Smooth muscle cell (in vitro differentiated cells): ENCODE results near the gene CD37. TPM values are rescaled to one million over a fixed set of nuclear protein-coding genes. Genes with fewer than 3 reads are reported as not detected.
"Not testable (repeated sequence)": the region's sequence is repeated elsewhere in the genome, so short reads cannot be mapped to it uniquely, and the experiment has no call there.

Experiments used
- DNase-seq: peaks from one replicate; lab custom pipeline; 2025; ENCODE audit not compliant: unreplicated experiment; lab: John Stamatoyannopoulos, UW
- H2AFZ ChIP-seq: fragments of 200-600 bp; sonication (generic); 2 replicates; pipeline ENCODE4 v1.6.0; 2016; ENCODE audit warnings: antibody characterized with exemption, low read depth, mild to moderate bottlenecking
- H3F3A ChIP-seq: fragments of 200-600 bp; sonication (generic); 2 replicates; pipeline ENCODE4 v1.6.0; 2017; ENCODE audit warnings: antibody characterized with exemption, low read depth
- H3K27ac ChIP-seq: fragments of 200-600 bp; sonication (generic); 2 replicates; pipeline ENCODE4 v1.5.1; 2016; ENCODE audit warnings: low read depth, mild to moderate bottlenecking
- H3K27me3 ChIP-seq: fragments of 200-600 bp; sonication (generic); 2 replicates; pipeline ENCODE4 v1.6.1; 2016; ENCODE audit warnings: low read depth, mild to moderate bottlenecking
- H3K36me3 ChIP-seq: fragments of 200-600 bp; sonication (generic); 2 replicates; pipeline ENCODE4 v1.5.1; 2016; ENCODE audit warnings: low read depth
- H3K4me1 ChIP-seq: fragments of 200-600 bp; sonication (generic); 2 replicates; pipeline ENCODE4 v1.5.1; 2016; ENCODE audit warnings: low read depth
- H3K4me2 ChIP-seq: fragments of 200-600 bp; sonication (generic); 2 replicates; pipeline ENCODE4 v1.6.0; 2016; ENCODE audit warnings: mild to moderate bottlenecking
- H3K4me3 ChIP-seq: fragments of 200-600 bp; sonication (generic); 2 replicates; pipeline ENCODE4 v1.5.1; 2016; ENCODE audit warnings: mild to moderate bottlenecking
- H3K79me2 ChIP-seq: fragments of 200-600 bp; sonication (generic); 2 replicates; pipeline ENCODE4 v1.6.0; 2016; ENCODE audit warnings: low read depth, mild to moderate bottlenecking
- H3K9ac ChIP-seq: fragments of 200-600 bp; sonication (generic); 2 replicates; pipeline ENCODE4 v1.6.0; 2016; ENCODE audit warnings: low read depth
- H3K9me3 ChIP-seq: fragments of 200-600 bp; sonication (generic); replicated peaks from 2 replicates; pipeline ENCODE4 v1.5.1; 2016; ENCODE audit warnings: low read depth
- H4K20me1 ChIP-seq: fragments of 200-600 bp; sonication (generic); 2 replicates; pipeline ENCODE4 v1.6.0; 2016; ENCODE audit warnings: low read depth
- CTCF ChIP-seq: fragments of 200-600 bp; sonication (generic); IDR thresholded peaks from 2 replicates; pipeline ENCODE4 v1.5.1; 2017; ENCODE audit warnings: borderline replicate concordance, mild to moderate bottlenecking, antibody characterized with exemption; ENCODE audit not compliant: insufficient read depth, poor library complexity, severe bottlenecking
- WGBS: methylation state at CpG from one replicate; pipeline ENCODE4 v1.1.7; 2016; ENCODE audit warnings: low lambda C conversion rate; 5-methylcytosine and 5-hydroxymethylcytosine counted together
- polyA plus RNA-seq: library from polyadenylated mRNA; unstranded; fragments of >200 nt; fragmentation: Nextera tagmentation; extraction: Ambion mirVana; gene quantifications from 2 replicates; pipeline ENCODE4 v1.2.1, GENCODE V29; 2016
- total RNA-seq: library from RNA; depleted of rRNA; stranded (reverse); fragments of >200 nt; gene quantifications from 2 replicates; pipeline ENCODE4 v1.2.3, GENCODE V29; 2014

The CD37 gene
- total and polyA plus RNA-seq, 2 experiments from 2014 or later: 7.0 TPM; not detected in 1

DNA sequence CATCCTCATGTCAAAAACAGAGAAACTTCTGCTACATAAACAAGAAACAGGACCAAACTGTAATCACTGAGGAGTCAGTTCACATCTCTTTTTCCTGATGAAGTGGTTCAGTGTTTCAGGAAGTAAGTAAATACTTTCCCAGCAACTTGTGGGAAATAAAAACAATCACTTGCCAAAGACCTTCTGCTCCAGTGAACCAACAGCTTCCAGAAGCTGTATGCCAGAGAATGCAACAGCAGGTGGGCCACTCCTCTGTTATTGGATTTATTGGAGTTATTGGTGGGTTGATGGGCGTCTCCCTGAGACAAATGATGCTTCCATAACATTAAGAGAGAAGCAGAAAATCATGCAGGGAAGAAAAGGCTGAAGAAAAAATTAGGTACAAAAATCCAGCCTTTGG is 20.1 kb upstream of the CD37 start:
- Histone ChIP-seq H2AFZ (no peak overlapping the region), H3K4me3 (no peak overlapping the region), H3K9me3 (peaks cover 2% of the 10 kb centered on the region), H3K9ac (no peak overlapping the region), H4K20me1 (no peaks in the 10 kb centered on the region), H3K27ac (no peak overlapping the region), H3F3A (no peaks in the 10 kb centered on the region), H3K4me1 (no peaks in the 10 kb centered on the region), H3K27me3 (no peaks in the 10 kb centered on the region), H3K79me2 (no peaks in the 10 kb centered on the region), H3K4me2 (no peak overlapping the region), H3K36me3 (peaks cover 12% of the 10 kb centered on the region)
- no peak for TF ChIP-seq CTCF
- 80% methylated on average over 1 of the region's 1 CpG for WGBS
- no peak for DNase-seq

- H3K4me2 ChIP-seq: no peak overlapping the region
- no peak overlapping the region for H3K27ac ChIP-seq
- no peaks in the 10 kb centered on the region for H3K79me2 ChIP-seq
- peaks cover 2% of the 10 kb centered on the region for H3K9me3 ChIP-seq
- no peak overlapping the region for H2AFZ ChIP-seq
- no peak for DNase-seq
- H4K20me1 ChIP-seq: no peaks in the 10 kb centered on the region
- no peaks in the 10 kb centered on the region for H3F3A ChIP-seq
- no peak for TF ChIP-seq CTCF
- H3K9ac ChIP-seq: no peak overlapping the region
- H3K4me1 ChIP-seq: no peaks in the 10 kb centered on the region
- no peak overlapping the region for H3K4me3 ChIP-seq
- H3K36me3 ChIP-seq: peaks cover 4% of the 10 kb centered on the region
- no peaks in the 10 kb centered on the region for H3K27me3 ChIP-seq
Measured at GRCh38 chr19:49316284-49316683, 18.9 kb upstream of the CD37 start.

DNA sequence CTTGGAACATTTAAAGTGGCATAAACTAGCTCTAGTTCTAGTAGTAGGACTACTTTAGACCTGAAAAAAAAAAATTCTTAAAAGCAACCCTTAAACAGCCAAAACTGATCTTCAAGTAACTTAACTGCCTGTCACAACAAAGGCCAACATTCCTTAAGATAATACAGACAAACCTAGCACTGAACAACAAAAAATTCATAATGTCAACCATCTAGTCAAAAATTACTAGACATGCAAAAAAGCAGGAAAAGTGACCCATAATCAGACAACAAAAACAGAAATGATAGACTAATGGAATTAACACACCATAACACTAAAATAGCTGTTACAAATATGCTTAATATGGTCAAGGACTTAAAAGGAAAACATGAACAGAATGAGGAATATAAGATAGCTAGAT is 16.9 kb upstream of the CD37 start:
- H3K36me3 ChIP-seq: peaks cover 19% of the 10 kb centered on the region
- no peak overlapping the region for H3K4me2 ChIP-seq
- DNase-seq: no peak
- no peaks in the 10 kb centered on the region for H3K79me2 ChIP-seq
- H3K27me3 ChIP-seq: no peaks in the 10 kb centered on the region
- no peak for TF ChIP-seq CTCF
- H3F3A ChIP-seq: no peaks in the 10 kb centered on the region
- no peak overlapping the region for H2AFZ ChIP-seq
- H3K9me3 ChIP-seq: peaks cover 2% of the 10 kb centered on the region
- no peak overlapping the region for H3K27ac ChIP-seq
- H3K4me1 ChIP-seq: no peaks in the 10 kb centered on the region
- no peak overlapping the region for H3K4me3 ChIP-seq
- H3K9ac ChIP-seq: no peak overlapping the region
- H4K20me1 ChIP-seq: no peaks in the 10 kb centered on the region

DNA sequence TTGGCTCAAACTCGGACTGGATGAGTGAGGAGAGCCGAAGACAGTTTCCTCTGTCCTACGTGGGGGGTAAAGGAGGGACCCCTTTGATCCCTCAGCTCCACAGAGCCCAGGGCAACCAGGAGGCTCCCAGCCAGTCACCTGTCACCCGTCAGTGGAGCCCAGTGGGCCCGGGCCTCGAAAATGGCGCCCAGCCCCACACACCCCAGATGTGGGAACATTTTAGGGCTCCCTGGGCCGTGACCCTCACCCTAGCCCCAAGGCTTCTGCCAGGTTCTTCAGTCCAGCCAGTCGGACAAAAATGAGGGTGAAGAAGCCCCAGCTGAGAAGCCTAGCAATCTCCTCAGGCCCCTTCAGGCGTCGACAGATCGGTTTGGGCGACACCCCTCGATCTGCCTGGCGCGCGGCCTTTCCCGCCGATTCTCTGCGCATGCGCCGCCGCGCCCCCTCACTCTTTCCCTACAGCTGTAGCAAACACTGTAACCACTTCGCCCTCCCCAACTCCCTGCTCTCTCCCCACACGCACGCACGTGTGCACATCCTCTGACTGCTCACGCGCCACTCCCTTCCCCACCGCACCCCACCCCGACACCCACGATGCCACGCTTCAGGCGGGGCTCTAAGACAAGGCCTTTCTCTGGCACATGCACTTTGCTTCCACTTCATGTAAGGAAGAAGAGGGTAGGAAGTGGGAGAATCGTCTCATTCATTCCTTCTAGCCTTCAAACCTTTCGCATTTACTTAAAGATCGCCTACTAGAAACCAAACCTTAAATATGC is 10.2 kb upstream of the CD37 start, which contains the start of gene SLC6A16:
SLC6A16 (minus strand) TSS at position 391 of the 776 bp plus-strand sequence. CDS start 13,844 bp downstream, outside the sequence.
- H3K27me3 ChIP-seq: no peaks in the 10 kb centered on the region
- H3K9ac ChIP-seq: no peak within 1 kb of the TSS
- H3K4me2 ChIP-seq: no peak within 1 kb of the TSS
- H3K27ac ChIP-seq: no peak within 1 kb of the TSS
- no peak for TF ChIP-seq CTCF
- H3F3A ChIP-seq: no peaks in the 10 kb centered on the region
- H4K20me1 ChIP-seq: no peaks in the 10 kb centered on the region
- H3K4me1 ChIP-seq: no peaks in the 10 kb centered on the region
- no peaks in the 10 kb centered on the region for H3K79me2 ChIP-seq
- no peak within 1 kb of the TSS for H3K4me3 ChIP-seq
- H2AFZ ChIP-seq: no peak within 1 kb of the TSS
- no peak for DNase-seq
- H3K36me3 ChIP-seq: peaks cover 15% of the 10 kb centered on the region
- H3K9me3 ChIP-seq: no peaks in the 10 kb centered on the region
- 97% methylated on average over 38 of the region's 38 CpGs for WGBS

DNA sequence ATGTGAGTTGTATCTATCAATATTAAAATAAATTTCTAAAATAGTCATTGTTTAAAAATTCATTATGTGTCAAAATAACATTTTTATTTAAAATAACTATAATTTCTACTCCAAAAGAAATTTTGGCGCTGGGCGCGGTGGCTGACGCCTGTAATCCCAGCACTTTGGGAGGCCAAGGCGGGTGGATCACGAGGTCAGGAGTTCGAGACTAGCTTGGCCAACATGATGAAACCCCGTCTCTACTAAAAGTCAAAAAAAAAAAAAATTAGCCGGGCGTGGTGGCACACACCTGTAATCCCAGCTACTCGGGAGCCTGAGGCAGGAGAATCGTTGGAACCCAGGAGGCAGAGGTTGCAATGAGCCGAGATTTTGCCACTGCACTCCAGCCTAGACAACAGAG is 9.4 kb upstream of the CD37 start:
- 98% methylated on average over 13 of the region's 13 CpGs for WGBS

More for the DNA sequence above, 9.4 kb upstream of the CD37 start:
- H3K79me2 ChIP-seq, H3K4me2 ChIP-seq, H3K27me3 ChIP-seq, H3K9me3 ChIP-seq, H3K4me3 ChIP-seq, H3K4me1 ChIP-seq, H3F3A ChIP-seq, H3K27ac ChIP-seq, H2AFZ ChIP-seq, H4K20me1 ChIP-seq, DNase-seq, H3K9ac ChIP-seq: not testable (repeated sequence)
- H3K36me3 ChIP-seq: peaks cover 15% of the 10 kb centered on the region
